DND-41 (cell line): ENCODE results near the gene RHBDL2.

Experiments used
- CTCF ChIP-seq: IDR thresholded peaks from 2 replicates; pipeline ENCODE4 v1.5.1; 2012; ENCODE audit warnings: borderline replicate concordance, low read length, moderate library complexity, mild to moderate bottlenecking; ENCODE audit not compliant: poor library complexity, severe bottlenecking; ENCODE audit errors: extremely low read depth
- EZH2 ChIP-seq: IDR thresholded peaks from 3 replicates; pipeline ENCODE4 v1.6.1; 2012; ENCODE audit warnings: borderline replicate concordance, low read depth, mild to moderate bottlenecking, moderate library complexity, low read length, inconsistent platforms; ENCODE audit not compliant: severe bottlenecking

DNA sequence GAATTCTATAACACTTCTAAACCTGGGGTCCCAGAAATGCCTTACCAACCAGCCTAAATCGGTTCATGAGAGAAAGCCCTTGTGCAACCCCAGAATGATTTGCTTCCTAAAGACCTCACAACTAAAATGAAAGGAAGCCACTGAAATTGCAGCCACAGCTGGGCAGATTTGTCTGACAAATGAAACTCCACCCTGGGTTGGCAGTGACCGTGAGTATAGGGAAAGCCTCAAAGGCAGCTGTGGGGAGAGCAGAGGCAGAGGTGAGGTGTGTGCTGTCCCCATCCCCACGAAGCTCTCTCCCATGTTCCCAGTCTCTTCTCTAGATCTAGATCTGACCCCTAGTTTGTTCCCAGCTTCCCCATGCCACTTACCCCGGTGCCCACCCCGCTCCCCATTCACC lies 23.1 kb downstream of the RHBDL2 start:
- TF ChIP-seq CTCF = no peak
- TF ChIP-seq EZH2 = no peak
